ENCODE data around the gene SEC14L6. TPM values are rescaled to one million over a fixed set of nuclear protein-coding genes. Genes with fewer than 3 reads are reported as not detected.
A peak's percentile ranks its signal among the peaks of the same experiment; 100 is the strongest.

The SEC14L6 gene
- total RNA-seq, 1 donor from 2014 or later: 1.4 TPM

DNA sequence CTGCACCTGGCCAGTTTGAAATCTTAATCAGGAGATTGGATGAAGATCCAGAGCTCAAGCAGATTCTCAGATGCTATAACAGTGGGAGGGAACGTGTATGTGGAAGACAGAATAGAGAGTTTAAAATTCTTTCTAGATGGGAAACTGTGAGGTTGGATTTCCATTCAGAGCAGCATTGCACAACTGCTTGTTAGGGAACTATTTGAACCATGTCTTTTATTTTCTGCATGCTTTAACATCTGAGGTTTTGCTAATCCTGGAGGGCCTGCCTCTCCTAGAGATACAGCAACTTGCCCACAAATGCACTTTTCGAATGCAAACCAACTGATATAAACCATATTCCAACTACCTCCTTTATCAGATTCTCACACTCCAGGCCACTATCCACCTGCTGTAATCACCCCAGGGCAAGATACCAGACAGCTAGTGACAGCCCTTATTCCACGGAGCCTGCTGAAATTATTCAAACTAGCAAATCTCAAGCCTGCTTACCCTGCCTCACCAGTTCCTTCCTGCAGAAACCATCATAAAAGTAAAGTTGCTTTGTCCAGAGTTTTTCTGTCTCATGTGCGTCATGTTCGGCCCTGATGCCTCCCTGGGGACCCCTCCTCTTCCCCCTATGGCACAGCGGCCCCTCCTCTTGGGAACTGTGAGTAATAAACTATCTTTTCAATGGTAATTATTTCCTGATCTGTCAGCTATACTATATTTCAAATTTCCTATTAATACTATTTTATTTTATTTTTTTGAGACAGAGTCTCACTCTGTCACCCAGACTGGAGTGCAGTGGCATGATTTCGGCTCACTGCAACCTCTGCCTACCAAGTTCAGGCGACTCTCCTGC, 22.7 kb downstream of the SEC14L6 start:
- no peak overlapping the region for H3K4me3 Mint-ChIP-seq (ENCODE audit: unreplicated experiment)
- no peak for DNase-seq (ENCODE audit: low spot score)
- TF ChIP-seq, protein P1, sequence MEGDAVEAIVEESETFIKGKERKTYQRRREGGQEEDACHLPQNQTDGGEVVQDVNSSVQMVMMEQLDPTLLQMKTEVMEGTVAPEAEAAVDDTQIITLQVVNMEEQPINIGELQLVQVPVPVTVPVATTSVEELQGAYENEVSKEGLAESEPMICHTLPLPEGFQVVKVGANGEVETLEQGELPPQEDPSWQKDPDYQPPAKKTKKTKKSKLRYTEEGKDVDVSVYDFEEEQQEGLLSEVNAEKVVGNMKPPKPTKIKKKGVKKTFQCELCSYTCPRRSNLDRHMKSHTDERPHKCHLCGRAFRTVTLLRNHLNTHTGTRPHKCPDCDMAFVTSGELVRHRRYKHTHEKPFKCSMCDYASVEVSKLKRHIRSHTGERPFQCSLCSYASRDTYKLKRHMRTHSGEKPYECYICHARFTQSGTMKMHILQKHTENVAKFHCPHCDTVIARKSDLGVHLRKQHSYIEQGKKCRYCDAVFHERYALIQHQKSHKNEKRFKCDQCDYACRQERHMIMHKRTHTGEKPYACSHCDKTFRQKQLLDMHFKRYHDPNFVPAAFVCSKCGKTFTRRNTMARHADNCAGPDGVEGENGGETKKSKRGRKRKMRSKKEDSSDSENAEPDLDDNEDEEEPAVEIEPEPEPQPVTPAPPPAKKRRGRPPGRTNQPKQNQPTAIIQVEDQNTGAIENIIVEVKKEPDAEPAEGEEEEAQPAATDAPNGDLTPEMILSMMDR (IDR thresholded peaks at IDR 0.05; ENCODE audit: unreplicated experiment): no peak
- no peaks in the 10 kb centered on the region for H3K36me3 Mint-ChIP-seq (ENCODE audit: low read depth, unreplicated experiment)
- H3K27me3 Mint-ChIP-seq (ENCODE audit: unreplicated experiment): no peaks in the 10 kb centered on the region
- H3K9me3 Mint-ChIP-seq (ENCODE audit: unreplicated experiment): no peaks in the 10 kb centered on the region
- H3K27ac Mint-ChIP-seq (ENCODE audit: unreplicated experiment): peak overlapping the region; percentile 6
- no peaks in the 10 kb centered on the region for H3K4me1 Mint-ChIP-seq (ENCODE audit: unreplicated experiment)

- no peak overlapping the region for H3K27ac Mint-ChIP-seq (ENCODE audit: unreplicated experiment)
- TF ChIP-seq, protein P1 (IDR thresholded peaks at IDR 0.05; ENCODE audit: unreplicated experiment): no peak
- no peak overlapping the region for H3K4me3 Mint-ChIP-seq (ENCODE audit: unreplicated experiment)
- no peaks in the 10 kb centered on the region for H3K4me1 Mint-ChIP-seq (ENCODE audit: unreplicated experiment)
- DNase-seq (ENCODE audit: low spot score): no peak
- no peaks in the 10 kb centered on the region for H3K9me3 Mint-ChIP-seq (ENCODE audit: unreplicated experiment)
- no peaks in the 10 kb centered on the region for H3K36me3 Mint-ChIP-seq (ENCODE audit: low read depth, unreplicated experiment)
- no peaks in the 10 kb centered on the region for H3K27me3 Mint-ChIP-seq (ENCODE audit: unreplicated experiment)
These were observed 25.0 kb downstream of the SEC14L6 start for GRCh38 chr22:30521368-30522156.

DNA sequence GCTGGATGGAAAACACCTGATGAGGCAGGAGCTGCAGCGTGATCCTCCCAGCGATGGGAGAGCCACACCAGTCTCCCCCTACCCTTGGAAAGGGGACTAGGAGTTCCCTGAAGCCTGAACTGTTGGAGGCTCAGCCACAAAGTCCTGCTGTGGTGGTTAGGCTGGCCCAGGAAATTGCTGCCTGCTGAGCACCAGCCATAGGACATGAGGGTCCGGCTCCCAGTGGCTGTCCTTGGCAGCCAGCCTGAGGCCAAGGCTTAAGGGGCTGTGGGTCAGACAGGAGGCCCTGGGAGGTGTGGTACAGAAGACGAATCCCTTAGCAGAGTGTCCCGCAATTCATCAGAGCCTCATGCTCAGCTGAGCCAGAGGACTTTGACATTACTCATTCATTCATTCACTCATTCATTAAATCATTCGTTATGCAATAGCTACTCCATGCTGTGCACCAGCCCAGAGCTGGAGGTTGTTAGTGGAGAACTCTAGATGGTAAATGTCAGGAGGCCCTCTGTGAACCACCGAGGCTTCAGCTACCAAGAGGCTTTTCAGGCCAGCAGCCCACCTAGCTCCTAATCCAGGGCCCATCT, 26.6 kb downstream of the SEC14L6 start:
- Mint-ChIP-seq H3K4me1 (ENCODE audit: unreplicated experiment) (no peaks in the 10 kb centered on the region), H3K27me3 (ENCODE audit: unreplicated experiment) (no peaks in the 10 kb centered on the region), H3K36me3 (ENCODE audit: low read depth, unreplicated experiment) (no peaks in the 10 kb centered on the region), H3K9me3 (ENCODE audit: unreplicated experiment) (no peaks in the 10 kb centered on the region), H3K4me3 (ENCODE audit: unreplicated experiment) (no peak overlapping the region), H3K27ac (ENCODE audit: unreplicated experiment) (no peak overlapping the region)
- no peak for DNase-seq (ENCODE audit: low spot score)
- TF ChIP-seq, protein P1 (IDR thresholded peaks at IDR 0.05; ENCODE audit: unreplicated experiment): no peak

- Mint-ChIP-seq H3K27me3 (ENCODE audit: unreplicated experiment) (peaks cover 2% of the 10 kb centered on the region), H3K4me3 (ENCODE audit: unreplicated experiment) (no peak overlapping the region), H3K27ac (ENCODE audit: unreplicated experiment) (peak overlapping the region; percentile 33), H3K4me1 (ENCODE audit: unreplicated experiment) (no peaks in the 10 kb centered on the region), H3K36me3 (ENCODE audit: low read depth, unreplicated experiment) (no peaks in the 10 kb centered on the region), H3K9me3 (ENCODE audit: unreplicated experiment) (no peaks in the 10 kb centered on the region)
- TF ChIP-seq, protein P1 (IDR thresholded peaks at IDR 0.05; ENCODE audit: unreplicated experiment): no peak
- DNase-seq (ENCODE audit: low spot score): no peak
These were observed 29.8 kb downstream of the SEC14L6 start for GRCh38 chr22:30516731-30517130.
